Right cardiac atrium (tissue), 5 donors: ENCODE measurements around the gene GPC5. TPM values are rescaled to one million over a fixed set of nuclear protein-coding genes. Genes with fewer than 3 reads are reported as not detected.

Experiments used
- microRNA-seq, 2 donors: library from miRNA; unstranded; fragments of <30 nt; microRNA quantifications; one replicate each; pipeline ENCODE4 v1.2.0, GENCODE V29; 2020 to 2021
- polyA plus RNA-seq: library from polyadenylated mRNA; stranded (reverse); fragments of 200-250 nt; gene quantifications from one replicate; pipeline ENCODE4 v1.2.3, GENCODE V29; 2013
- total RNA-seq, 4 donors: library from RNA; stranded (reverse); fragmentation: NEBNext Ultra II Directional; extraction: Animal tissue kit (Norgen Biotek cat#: 25700); gene quantifications; one replicate each; pipeline ENCODE4 v1.2.1, GENCODE V29; 2021
- donor health status: healthy with polysubstance abuse.
- donor health status: DM: no; HTN: yes; CAD: no.
- donor health status: DM: no; HTN: no; CAD: no.
- donor health status: DM: no; HTN: yes; CAD: no; lungs with severe emphysema.
- donor health status: DM: yes; HTN: yes; CAD: no.

Gene GPC5
- total and polyA plus RNA-seq, 5 donors, result 0.99 to 4.3 (median 2.6) TPM

Small RNAs within 50 kb of the gene (microRNA-seq; reads per million reads assigned to microRNA genes)
- 0 reads per million in 2 donors for gene MIR548AS

Other genes with a start within 250 kb of the GPC5 start
- 1 to 10 TPM; 1.6 to 2.6 (median 2.0) TPM for gene MIR17HG, start 50.9 kb upstream of the GPC5 start, total RNA-seq
- gene MIR17HG, start 50.9 kb upstream of the GPC5 start, polyA plus RNA-seq, result 1.1 TPM